Activated effector memory CD4-positive, alpha-beta T cell treated with anti-CD3 and anti-CD28 coated beads, Interleukin-2, amount 50 U/mL, for 16 hours (primary cell): ENCODE measurements around the gene GNLY.
"Not testable (repeated sequence)": the region's sequence is repeated elsewhere in the genome, so short reads cannot be mapped to it uniquely, and the experiment has no call there.

Experiments
- DNase-seq: peaks from one replicate; pipeline ENCODE4 v3.0.0-alpha.2; 2020

Gene GNLY

GRCh38 chr2:85694052-85695025, at the start of gene GNLY:
Gene GNLY (plus strand): TSS chr2:85694358. CDS start chr2:85694419, 61 bp downstream.
- no peak for DNase-seq

DNA sequence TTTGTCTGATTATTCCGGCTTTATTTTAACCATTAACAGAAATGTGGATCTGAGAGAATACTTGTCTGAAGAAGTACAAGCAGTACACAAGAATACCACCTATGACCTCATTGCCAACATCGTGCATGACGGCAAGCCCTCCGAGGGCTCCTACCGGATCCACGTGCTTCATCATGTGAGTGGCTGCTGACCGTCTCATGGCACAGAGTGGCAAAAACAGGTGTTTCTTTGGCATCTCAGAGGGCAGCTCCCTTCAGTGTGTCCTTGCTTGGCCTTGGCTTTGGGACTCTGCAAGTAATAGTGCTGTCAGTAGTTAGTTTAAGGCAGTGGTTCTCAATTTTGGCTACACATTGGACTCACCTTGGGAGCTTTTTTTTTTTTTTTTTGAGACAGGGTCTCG, 49.2 kb upstream of the GNLY start:
- no peak for DNase-seq

- no peak for DNase-seq
These were observed 48.0 kb upstream of the GNLY start for GRCh38 chr2:85646166-85646565.

DNA sequence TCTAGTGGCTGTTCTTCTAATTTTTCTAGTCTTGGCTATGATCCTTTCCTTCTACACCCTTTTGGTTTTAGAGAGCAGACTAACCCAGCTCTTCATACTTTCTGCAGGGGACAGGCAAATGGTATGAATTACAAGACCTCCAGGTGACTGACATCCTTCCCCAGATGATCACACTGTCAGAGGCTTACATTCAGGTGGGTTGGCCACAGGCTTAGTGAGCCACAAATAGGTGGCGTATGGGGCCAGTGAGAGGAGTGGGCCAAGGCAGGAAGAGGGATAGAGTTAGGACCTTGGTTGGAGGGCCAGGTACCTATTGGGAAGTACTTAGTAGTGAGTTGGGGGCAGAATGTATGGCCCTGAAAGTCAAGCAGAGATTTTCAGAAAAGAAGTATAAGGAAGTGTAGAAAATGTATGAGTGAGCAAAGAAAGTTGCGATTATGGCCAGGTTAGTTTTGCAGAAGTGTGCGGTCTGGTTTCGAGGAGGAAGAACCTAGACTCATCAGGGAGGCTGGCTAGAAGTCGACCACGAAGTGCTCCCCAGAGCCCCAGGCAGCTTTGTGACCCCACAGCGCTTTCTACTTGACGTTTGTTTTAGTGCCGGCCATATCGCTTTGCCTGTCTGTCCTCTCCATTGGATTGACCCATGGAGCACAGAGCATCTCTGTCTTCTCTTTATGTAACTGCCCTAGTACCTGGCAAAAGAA, 46.2 kb upstream of the GNLY start:
- DNase-seq, result no peak

DNA sequence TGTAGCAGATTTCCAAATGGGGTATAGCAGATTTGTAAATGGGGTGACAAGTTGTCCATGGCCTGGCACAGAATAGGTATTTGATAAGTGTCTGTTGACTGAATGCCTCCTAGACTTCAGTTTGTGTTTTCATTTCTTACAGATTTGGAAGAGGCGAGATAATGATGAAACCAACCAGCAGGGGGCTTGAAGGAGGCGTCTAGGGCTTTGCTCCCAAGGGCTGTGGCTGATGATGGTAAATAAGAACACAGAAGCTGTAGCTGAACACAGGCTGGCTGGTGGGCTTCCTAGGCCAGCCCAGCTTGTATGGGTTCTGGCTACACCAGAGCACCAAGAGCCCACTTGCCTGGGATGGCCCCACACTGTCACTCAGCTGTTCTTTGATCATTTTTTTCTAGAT, 45.5 kb upstream of the GNLY start:
- DNase-seq, result no peak

DNA sequence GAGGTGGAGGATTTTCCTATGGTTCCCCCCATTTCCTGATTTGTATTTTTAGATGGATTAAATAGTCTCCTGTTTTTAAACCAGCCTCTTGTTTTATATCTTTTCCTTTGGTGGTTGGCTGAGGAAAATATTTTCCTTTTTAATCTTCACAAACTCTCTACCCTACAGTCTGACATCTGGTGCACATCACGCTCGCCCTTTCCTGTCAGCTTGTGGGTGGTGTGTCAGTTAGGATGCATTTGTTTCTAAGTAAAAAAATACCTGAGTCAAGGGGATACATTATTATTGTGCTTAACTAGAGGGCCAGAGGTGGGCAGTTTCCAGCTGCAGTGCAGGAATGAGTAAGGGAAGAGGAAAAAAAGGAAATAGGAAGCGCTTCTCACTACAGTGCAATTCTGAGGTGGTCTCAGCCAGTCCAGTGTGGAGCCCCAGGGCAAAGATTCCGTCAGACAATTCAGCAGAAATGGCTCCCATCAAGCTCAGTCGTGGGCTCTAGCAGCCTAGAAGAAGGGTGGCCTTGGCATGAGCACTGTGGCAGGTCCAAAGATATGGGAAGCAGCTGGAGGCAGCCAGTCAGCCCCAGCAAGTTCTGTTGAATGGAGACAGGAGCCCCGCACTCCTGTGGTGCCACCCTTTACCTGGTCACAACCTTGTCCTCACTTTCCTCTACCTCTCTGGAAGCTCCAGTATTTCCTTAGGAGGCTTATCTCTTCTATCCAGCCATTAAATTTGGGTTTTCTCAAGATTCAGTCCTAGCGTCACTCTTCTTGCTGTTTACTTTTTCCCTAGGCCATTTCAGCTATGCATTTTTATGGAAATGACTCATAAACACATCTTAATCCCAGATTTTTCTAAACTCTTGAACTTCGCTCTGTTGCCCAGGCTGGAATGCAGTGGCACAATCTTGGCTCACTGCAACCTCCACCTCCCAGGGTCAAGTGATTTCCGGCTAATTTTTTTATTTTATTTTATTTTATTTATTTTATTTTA, 44.7 kb upstream of the GNLY start:
- DNase-seq, result no peak

- DNase-seq, result no peak
These were observed 43.7 kb upstream of the GNLY start for GRCh38 chr2:85650456-85650855.

DNA sequence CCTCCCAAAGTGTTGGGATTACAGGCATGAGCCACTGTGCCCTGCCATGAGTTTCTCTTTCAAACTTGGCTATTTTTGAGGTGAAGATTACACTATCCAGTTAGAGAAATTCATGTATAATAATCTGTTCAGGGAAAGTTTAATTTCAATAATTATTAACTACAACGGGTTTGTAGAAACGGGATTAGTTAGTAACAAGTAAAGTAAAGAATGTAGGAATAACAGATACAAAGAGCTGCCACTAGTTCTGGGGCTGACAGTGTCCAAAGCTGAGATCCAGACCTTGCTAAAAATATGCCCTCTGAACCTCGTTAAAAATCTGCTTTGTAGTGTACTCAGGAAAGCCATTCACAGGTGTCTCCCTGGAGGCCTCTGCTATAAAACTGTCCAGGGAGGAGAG, 43.1 kb upstream of the GNLY start:
- no peak for DNase-seq

- no peak for DNase-seq
These were observed 42.1 kb upstream of the GNLY start for GRCh38 chr2:85652056-85652455.

DNA sequence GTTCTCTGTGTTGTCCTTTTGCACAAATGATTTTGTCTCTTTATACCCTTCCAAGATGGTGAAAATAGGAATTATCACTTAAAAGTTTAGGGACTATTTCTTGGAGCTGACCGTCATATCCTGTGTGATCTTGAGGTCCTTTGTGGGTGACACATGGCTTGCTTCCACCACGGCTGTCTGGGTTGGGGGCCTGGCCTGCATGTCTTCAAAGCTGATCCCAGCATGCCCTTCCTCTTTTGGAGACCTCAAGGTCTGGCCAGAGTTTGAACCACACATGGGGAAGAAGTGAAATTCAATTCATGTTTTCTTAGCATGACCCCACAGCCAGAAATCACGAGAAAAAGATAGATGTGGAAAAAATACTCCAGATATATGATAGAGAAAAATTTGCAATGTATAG, 40.2 kb upstream of the GNLY start:
- DNase-seq, result no peak

- DNase-seq, result no peak
These were observed 38.2 kb upstream of the GNLY start for GRCh38 chr2:85655961-85656417.

GRCh38 chr2:85656468-85656867, 37.7 kb upstream of the GNLY start:
- DNase-seq, result no peak

DNA sequence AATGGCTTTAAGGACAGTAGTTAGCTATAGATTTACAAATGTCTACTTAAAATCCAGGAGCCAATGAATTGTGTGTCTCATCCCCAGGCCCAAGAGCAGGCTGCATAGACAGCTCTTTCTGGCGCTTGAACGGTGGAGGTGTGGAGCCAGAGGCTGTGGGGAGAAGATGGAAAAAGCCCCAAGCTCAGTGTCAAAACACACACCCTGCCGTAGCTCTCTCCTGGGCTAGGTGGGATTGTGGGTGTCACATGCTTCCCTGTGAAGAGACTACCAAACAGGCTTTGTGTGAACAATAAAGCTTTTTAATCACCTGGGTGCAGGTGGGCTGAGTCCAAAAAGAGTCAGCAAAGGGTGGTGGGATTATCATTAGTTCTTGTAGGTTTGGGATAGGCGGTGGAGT, 36.8 kb upstream of the GNLY start:
- not testable (repeated sequence) for DNase-seq

GRCh38 chr2:85659324-85659981, 34.7 kb upstream of the GNLY start:
- no peak for DNase-seq

DNA sequence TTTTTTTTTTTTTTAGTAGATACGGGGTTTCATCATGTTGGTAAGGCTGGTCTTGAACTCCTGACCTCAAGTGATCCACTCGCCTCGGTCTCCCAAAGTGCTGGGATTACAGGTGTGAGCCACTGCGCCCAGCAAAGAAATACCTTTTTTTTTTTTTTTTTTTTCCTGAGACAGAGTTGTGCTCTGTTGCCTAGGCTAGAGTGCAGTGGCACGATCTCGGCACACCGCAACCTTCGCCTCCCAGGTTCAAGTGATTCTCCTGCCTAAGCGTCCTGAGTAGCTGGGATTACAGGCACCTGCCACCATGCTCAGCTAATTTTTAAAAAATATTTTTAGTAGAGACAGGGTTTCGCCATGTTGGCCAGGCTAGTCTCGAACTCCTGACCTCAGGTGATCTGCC, 33.9 kb upstream of the GNLY start:
- DNase-seq, result not testable (repeated sequence)

DNA sequence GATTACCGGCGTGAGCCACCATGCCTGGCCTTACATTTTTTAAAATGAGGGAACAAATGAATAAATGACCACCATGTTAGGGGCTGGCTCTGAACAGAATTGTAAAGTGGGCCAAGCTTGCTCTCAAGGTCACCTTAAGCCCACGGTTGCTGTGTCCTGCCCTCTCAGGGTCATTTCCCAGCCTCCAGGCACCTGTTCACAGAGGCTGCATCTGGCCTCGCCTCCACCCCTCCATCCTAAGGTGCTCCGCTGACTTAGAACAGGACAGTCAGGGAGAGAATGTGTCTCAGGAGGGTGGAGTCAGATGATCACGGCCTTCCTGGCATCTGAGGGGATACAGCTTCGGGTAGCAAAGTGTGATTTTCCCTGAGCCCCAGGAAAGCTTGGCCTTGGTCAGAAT, 33.4 kb upstream of the GNLY start:
- DNase-seq, result no peak

- DNase-seq, result no peak
These were observed 32.9 kb upstream of the GNLY start for GRCh38 chr2:85661139-85661858.

GRCh38 chr2:85662899-85663593, 31.1 kb upstream of the GNLY start:
- no peak for DNase-seq

DNA sequence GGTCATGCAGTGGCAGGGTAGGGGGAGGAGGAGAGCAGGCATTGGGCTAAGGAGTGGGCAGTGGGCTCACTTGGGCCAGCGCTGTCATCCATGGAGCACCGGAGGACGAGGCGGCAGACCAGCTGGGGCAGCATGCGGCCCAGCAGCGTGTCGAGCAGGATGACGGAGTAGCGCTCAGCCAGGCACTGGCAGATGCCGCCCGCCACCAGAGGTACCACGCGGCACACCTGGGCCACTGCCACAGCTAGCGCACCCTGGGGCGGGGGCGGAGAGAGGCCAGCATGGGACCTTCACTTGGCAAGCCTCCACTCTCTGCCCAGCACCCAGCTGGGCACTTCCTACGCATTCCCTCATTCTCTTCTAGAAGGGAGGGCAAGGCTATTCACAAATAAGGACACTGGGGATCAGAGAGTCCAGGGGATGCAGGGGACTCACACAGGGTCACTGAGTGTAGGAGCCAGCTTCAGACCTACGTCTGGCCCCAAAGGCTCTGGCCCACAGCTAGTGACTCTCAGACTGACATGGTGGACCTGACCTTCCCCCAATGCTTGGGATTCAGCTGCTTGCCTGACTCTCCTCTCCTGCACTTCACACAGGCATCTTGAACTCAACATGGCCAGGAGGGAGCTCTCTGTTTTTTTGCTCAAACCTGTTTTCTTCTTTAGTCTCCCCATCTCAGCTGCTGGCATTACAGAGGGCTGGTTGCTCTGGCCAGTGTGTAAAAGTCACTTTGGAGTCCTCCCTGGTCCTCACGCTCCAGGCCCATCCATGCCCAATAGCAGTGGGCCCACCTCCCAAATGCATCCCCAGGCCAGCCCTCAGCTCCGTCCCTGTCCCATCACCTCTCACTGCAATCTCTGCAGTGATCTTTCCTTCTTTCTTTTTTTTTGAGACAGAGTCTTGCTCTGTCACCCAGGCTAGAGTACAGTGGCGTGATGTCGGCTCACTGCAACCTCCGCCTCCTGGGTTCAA, 30.3 kb upstream of the GNLY start:
- DNase-seq, result no peak
